HepG2 (cell line): ENCODE results near the gene ARMC5. TPM values are rescaled to one million over a fixed set of nuclear protein-coding genes. Genes with fewer than 3 reads are reported as not detected.
A peak's percentile ranks its signal among the peaks of the same experiment; 100 is the strongest.

Experiments used
- ATF7-NPFF ChIP-seq: sonication (generic); formaldehyde crosslinking; IDR thresholded peaks from 2 replicates; pipeline ENCODE4 v1.8.1; 2023; ENCODE audit warnings: mild to moderate bottlenecking, low read depth, missing genetic modification reagents, moderate library complexity
- BHLHE40 ChIP-seq: IDR thresholded peaks from 2 replicates; pipeline ENCODE4 v1.6.1; 2011; ENCODE audit warnings: low read length, improper control_type of control experiment
- CC2D1A ChIP-seq: sonication (generic); formaldehyde crosslinking; IDR thresholded peaks from 2 replicates; pipeline ENCODE4 v1.8.1; 2023; ENCODE audit warnings: mild to moderate bottlenecking, missing genetic modification reagents
- CREB1 ChIP-seq, 2 experiments: fragments of 450-650 bp in 1 of 2; IDR thresholded peaks; 2 replicates each; pipeline ENCODE4 v1.6.1; 2016 to 2017; ENCODE audit warnings: control low read depth in 1 of 2, mild to moderate bottlenecking in 1 of 2, missing compliant biosample characterization in 1 of 2, missing genetic modification characterization in 1 of 2
- FOXJ3 ChIP-seq: sonication (generic); formaldehyde crosslinking; IDR thresholded peaks from 2 replicates; pipeline ENCODE4 v1.4.0; 2020; ENCODE audit warnings: missing genetic modification reagents, mild to moderate bottlenecking, borderline replicate concordance
- FOXO4 ChIP-seq: sonication (generic); formaldehyde crosslinking; conservative IDR thresholded peaks from 2 replicates; pipeline ENCODE4 v1.8.1; 2023; ENCODE audit warnings: missing genetic modification reagents
- JUNB ChIP-seq: sonication (generic); formaldehyde crosslinking; IDR thresholded peaks from 2 replicates; pipeline ENCODE4 v1.8.0; 2022; ENCODE audit warnings: missing genetic modification reagents, mild to moderate bottlenecking, borderline replicate concordance
- KMT2B ChIP-seq: IDR thresholded peaks from 2 replicates; pipeline ENCODE4 v1.6.1; 2016; ENCODE audit warnings: missing genetic modification reagents, missing compliant biosample characterization
- MAZ ChIP-seq, 2 experiments: sonication (generic) in 1 of 2; formaldehyde crosslinking in 1 of 2; IDR thresholded peaks; 2 replicates each; pipeline versions ENCODE4 v1.5.0 to v1.6.1; 2012 to 2020; ENCODE audit warnings: low read depth in 2 of 2, mild to moderate bottlenecking in 2 of 2, borderline replicate concordance in 1 of 2, improper control_type of control experiment in 1 of 2, low read length in 1 of 2, missing genetic modification reagents in 1 of 2, moderate library complexity in 1 of 2
- MLLT10 ChIP-seq: sonication (generic); formaldehyde crosslinking; IDR thresholded peaks from 2 replicates; pipeline ENCODE4 v1.4.0; 2020; ENCODE audit warnings: missing genetic modification reagents
- NCOA1 ChIP-seq: sonication (generic); formaldehyde crosslinking; IDR thresholded peaks from 2 replicates; pipeline ENCODE4 v1.9.0; 2021; ENCODE audit warnings: missing genetic modification reagents
- NR1H2 ChIP-seq: sonication (generic); formaldehyde crosslinking; IDR thresholded peaks from 2 replicates; pipeline ENCODE4 v1.8.1; 2022; ENCODE audit warnings: low read depth, missing genetic modification reagents, borderline replicate concordance
- NR2F6 ChIP-seq, 2 experiments: IDR thresholded peaks; 2 replicates each; pipeline ENCODE4 v1.6.1; 2016; ENCODE audit warnings: antibody characterized with exemption in 1 of 2, mild to moderate bottlenecking in 1 of 2
- RAD51 ChIP-seq: fragments of 450-650 bp; IDR thresholded peaks from 2 replicates; pipeline ENCODE4 v1.6.1; 2016; ENCODE audit warnings: borderline replicate concordance
- RARA ChIP-seq: IDR thresholded peaks from 2 replicates; pipeline ENCODE4 v1.6.1; 2016; ENCODE audit warnings: missing genetic modification reagents, missing compliant biosample characterization
- SYNCRIP ChIP-seq: fragments of 200-400 bp; formaldehyde crosslinking; IDR thresholded peaks from 2 replicates; pipeline ENCODE4 v1.6.1; 2018; ENCODE audit warnings: mild to moderate bottlenecking, low read depth, low read length; ENCODE audit not compliant: insufficient read depth
- ZC3H13 ChIP-seq: sonication (generic); formaldehyde crosslinking; IDR thresholded peaks from 2 replicates; pipeline ENCODE4 v1.8.1; 2023; ENCODE audit warnings: mild to moderate bottlenecking, missing genetic modification reagents, moderate library complexity
- ZNF282 ChIP-seq: fragments of 450-650 bp; IDR thresholded peaks from 2 replicates; pipeline ENCODE4 v1.6.1; 2018; ENCODE audit not compliant: partially characterized antibody
- ZNF317 ChIP-seq: sonication (generic); formaldehyde crosslinking; IDR thresholded peaks from 2 replicates; pipeline ENCODE4 v1.5.0; 2020; ENCODE audit warnings: mild to moderate bottlenecking, missing genetic modification reagents
- ZNF329 ChIP-seq: sonication (generic); formaldehyde crosslinking; IDR thresholded peaks from 2 replicates; pipeline ENCODE4 v1.9.0; 2021; ENCODE audit warnings: low read depth, mild to moderate bottlenecking, missing genetic modification reagents
- ZNF713 ChIP-seq: sonication (generic); formaldehyde crosslinking; IDR thresholded peaks from 2 replicates; pipeline ENCODE4 v1.4.0; 2020; ENCODE audit warnings: mild to moderate bottlenecking, missing genetic modification reagents
- ZNF720 ChIP-seq: sonication (generic); formaldehyde crosslinking; IDR thresholded peaks from 2 replicates; pipeline ENCODE4 v1.4.0; 2020; ENCODE audit warnings: missing genetic modification reagents
- ZNF879 ChIP-seq: sonication (generic); formaldehyde crosslinking; IDR thresholded peaks from 2 replicates; pipeline ENCODE4 v1.8.1; 2023; ENCODE audit warnings: missing genetic modification reagents
- ZZZ3 ChIP-seq: sonication (generic); formaldehyde crosslinking; IDR thresholded peaks from 2 replicates; pipeline ENCODE4 v1.4.0; 2020; ENCODE audit warnings: missing genetic modification reagents, mild to moderate bottlenecking, borderline replicate concordance
- polyA plus RNA-seq, 8 experiments: library from polyadenylated mRNA; depleted of rRNA in 3 of 8; stranded (reverse) in 7 of 8; unstranded in 1 of 8; fragments of >200 nt; fragmentation: Illumina TruSeq in 4 of 8; extraction: Trizol in 4 of 8; gene quantifications; 2 replicates each; pipeline versions ENCODE4 v1.2.1 to v1.2.3, GENCODE V29; 2011 to 2016; ENCODE audit warnings: low read depth in 4 of 8, missing spikeins in 1 of 8, mixed read lengths in 1 of 8; ENCODE audit not compliant: insufficient read depth in 1 of 8
- total RNA-seq, 5 experiments: library from RNA; depleted of rRNA; stranded (reverse); fragments of >200 nt; fragmentation: Illumina TruSeq; extraction: Trizol; gene quantifications; 2 replicates each; pipeline ENCODE4 v1.2.3, GENCODE V29; 2016; ENCODE audit warnings: low read depth in 1 of 5
- TF ChIP-seq, protein P1 (sequence below): sonication (generic); formaldehyde crosslinking; IDR thresholded peaks from 2 replicates; pipeline ENCODE4 v1.5.0; 2020; ENCODE audit warnings: mild to moderate bottlenecking, missing genetic modification reagents
- TF ChIP-seq, protein P2 (sequence below): sonication (generic); formaldehyde crosslinking; IDR thresholded peaks from 2 replicates; pipeline ENCODE4 v1.8.0; 2022; ENCODE audit warnings: missing genetic modification reagents, mild to moderate bottlenecking, inconsistent platforms, borderline replicate concordance

The ARMC5 gene
- total and polyA plus RNA-seq, 2 of the 13 experiments (the other 11 are each of a cell fraction or from before 2014, with no cell fraction given): 10.8 to 22.3 TPM

DNA sequence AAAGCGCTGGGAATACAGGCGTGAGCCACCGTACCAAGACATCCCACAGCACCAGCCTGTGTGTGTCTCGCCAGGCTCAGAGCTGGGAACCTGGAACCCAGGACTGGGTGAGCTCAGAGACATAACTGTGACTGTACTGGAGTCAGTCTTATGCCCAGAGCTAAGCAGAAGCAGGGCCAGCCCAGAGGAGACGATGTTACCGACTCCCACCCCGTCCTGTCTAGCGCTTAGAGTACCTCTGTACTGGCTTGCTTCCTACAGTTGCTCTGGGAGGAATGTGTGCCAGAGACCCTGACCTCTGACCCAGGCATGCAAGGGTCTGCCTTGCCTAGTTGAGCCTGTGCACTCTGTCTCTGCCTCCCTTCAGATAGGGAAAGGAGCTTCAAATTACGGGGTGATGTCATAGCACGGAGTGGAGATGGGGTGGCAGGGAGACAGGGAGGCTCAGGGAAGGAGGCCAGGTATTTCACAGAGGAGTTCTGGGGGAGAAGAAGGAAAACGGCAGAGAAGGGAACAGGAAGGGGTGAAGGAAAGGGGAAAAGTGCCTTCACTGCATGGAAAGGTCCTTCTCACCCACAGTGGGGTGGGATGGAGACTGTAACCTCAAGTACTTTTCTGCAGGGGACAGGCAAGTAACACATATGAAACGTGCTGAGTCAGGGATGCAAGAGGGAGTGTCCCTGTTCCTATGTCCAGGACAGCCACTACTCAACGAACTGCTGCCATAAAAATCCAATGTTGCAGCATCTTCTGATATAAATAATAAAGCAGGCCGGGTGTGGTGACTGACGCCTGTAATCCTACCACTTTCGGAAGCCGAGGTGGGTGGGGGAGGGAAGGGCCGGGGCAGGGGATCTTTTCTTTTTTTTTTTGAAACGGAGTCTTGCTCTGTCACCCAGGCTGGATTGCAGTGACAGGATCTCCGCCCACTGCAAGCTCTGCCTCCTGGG, 5.8 kb upstream of the ARMC5 start (continued):
- peak; percentile 56 for TF ChIP-seq BHLHE40
- no peak for TF ChIP-seq ATF7-NPFF (CRISPR knock-in tag)
- TF ChIP-seq CREB1 (IDR thresholded peaks at IDR 0.05): 0 out of 2 replicates have a peak, but pooled peaks have one; percentile 17
- TF ChIP-seq CREB1 (CRISPR knock-in tag; IDR thresholded peaks at IDR 0.05): no peak
- no peak for TF ChIP-seq CC2D1A (CRISPR knock-in tag)
- TF ChIP-seq JUNB (CRISPR knock-in tag): 0 out of 2 replicates have a peak, but pooled peaks have one; percentile 38
- no peak for TF ChIP-seq ZNF720
- TF ChIP-seq, protein P1, sequence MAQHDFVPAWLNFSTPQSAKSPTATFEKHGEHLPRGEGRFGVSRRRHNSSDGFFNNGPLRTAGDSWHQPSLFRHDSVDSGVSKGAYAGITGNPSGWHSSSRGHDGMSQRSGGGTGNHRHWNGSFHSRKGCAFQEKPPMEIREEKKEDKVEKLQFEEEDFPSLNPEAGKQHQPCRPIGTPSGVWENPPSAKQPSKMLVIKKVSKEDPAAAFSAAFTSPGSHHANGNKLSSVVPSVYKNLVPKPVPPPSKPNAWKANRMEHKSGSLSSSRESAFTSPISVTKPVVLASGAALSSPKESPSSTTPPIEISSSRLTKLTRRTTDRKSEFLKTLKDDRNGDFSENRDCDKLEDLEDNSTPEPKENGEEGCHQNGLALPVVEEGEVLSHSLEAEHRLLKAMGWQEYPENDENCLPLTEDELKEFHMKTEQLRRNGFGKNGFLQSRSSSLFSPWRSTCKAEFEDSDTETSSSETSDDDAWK (CRISPR knock-in tag): no peak
- no peak for TF ChIP-seq ZZZ3
- peak; percentile 96 for TF ChIP-seq ZC3H13
- peak; percentile 47; the same call in 1 of the 2 replicates for TF ChIP-seq ZNF329 (CRISPR knock-in tag)
- TF ChIP-seq ZNF282: no peak
- no peak; the same call in 1 of the 2 replicates for TF ChIP-seq ZNF317 (CRISPR knock-in tag)
- no peak for TF ChIP-seq ZNF879
- no peak for TF ChIP-seq MAZ (IDR thresholded peaks at IDR 0.05; ENCODE audit: borderline replicate concordance, low read depth, low read length)
- TF ChIP-seq MAZ (CRISPR knock-in tag; IDR thresholded peaks at IDR 0.05; ENCODE audit: low read depth): no peak
- TF ChIP-seq NR1H2: no peak
- TF ChIP-seq, protein P2, sequence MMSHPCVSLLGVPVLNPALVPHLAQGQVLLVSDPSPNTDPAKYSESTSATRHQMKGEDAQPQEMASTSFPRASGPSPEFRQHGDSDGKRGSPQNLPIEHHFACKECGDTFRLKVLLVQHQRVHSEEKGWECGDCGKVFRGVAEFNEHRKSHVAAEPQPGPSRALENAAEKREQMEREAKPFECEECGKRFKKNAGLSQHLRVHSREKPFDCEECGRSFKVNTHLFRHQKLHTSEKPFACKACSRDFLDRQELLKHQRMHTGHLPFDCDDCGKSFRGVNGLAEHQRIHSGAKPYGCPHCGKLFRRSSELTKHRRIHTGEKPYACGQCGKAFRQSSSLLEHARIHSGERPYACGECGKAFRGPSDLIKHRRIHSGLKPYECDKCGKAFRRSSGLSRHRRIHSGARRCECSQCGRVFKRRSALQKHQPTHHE (CRISPR knock-in tag): no peak
- no peak for TF ChIP-seq ZNF713 (CRISPR knock-in tag)
- TF ChIP-seq SYNCRIP: no peak
- peak; percentile 19; the same call in 1 of the 2 replicates for TF ChIP-seq NCOA1 (CRISPR knock-in tag)
- TF ChIP-seq FOXJ3 (CRISPR knock-in tag): no peak
- TF ChIP-seq MLLT10 (CRISPR knock-in tag): no peak
- TF ChIP-seq RARA: peak; percentile 59; the same call in 1 of the 2 replicates
- peak; percentile 37; the same call in 1 of the 2 replicates for TF ChIP-seq KMT2B (CRISPR knock-in tag)
- TF ChIP-seq FOXO4 (CRISPR knock-in tag): no peak
- no peak for TF ChIP-seq RAD51
- TF ChIP-seq NR2F6 (IDR thresholded peaks at IDR 0.05): peak; percentile 97
- peak; percentile 99 for TF ChIP-seq NR2F6 (CRISPR knock-in tag; IDR thresholded peaks at IDR 0.05)
